GM19468 (cell line): ENCODE measurements around the gene PHF2.

ENCODE experiments used
- ATAC-seq: cut with Tn5 transposase; IDR thresholded peaks from one replicate; pipeline ENCODE4 v1.9.1; 2021; ENCODE audit warnings: mild to moderate bottlenecking, moderate library complexity, moderate number of reproducible peaks; ENCODE audit not compliant: unreplicated experiment; ENCODE audit errors: extremely low read depth

PHF2 gene

GRCh38 chr9:93724852-93725251 is 148.5 kb downstream of the PHF2 start:
- ATAC-seq = no peak

- no peak for ATAC-seq
Measured at GRCh38 chr9:93725382-93725781, 149.0 kb downstream of the PHF2 start.

GRCh38 chr9:93726147-93726546 is 149.8 kb downstream of the PHF2 start:
- no peak for ATAC-seq
